NCI-H1436 (cell line): ENCODE measurements around the gene LSS.
"Not testable (repeated sequence)": the region's sequence is repeated elsewhere in the genome, so short reads cannot be mapped to it uniquely, and the experiment has no call there.

Source experiments
- DNase-seq: peaks from one replicate; lab custom pipeline; 2025; lab: John Stamatoyannopoulos, UW

The LSS gene

GRCh38 chr21:46245213-46245915 lies 16.8 kb upstream of the LSS start:
- DNase-seq, result no peak

GRCh38 chr21:46244602-46245001 lies 16.0 kb upstream of the LSS start:
- no peak for DNase-seq

DNA sequence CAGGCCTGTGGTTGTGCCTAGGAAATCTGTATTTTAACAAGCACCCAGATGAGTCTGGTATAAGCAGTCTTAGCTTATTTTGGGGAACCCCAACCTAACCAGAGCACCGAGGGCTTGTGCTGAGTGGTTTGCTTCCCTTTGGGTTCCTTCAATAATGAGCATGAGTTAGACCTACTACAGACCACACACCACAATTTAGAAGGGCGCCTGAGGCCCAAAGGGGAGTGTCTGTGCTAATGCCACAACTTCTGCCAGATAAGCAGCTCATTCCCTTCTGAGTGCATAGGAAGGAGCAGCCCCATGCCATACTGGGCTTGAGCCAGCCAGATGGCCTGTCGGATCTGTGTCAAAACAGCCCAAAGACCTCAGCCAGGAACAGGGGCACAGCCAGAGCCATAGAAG lies 15.4 kb upstream of the LSS start:
- no peak for DNase-seq

- no peak for DNase-seq
Observed at GRCh38 chr21:46243325-46243724, 14.8 kb upstream of the LSS start.

DNA sequence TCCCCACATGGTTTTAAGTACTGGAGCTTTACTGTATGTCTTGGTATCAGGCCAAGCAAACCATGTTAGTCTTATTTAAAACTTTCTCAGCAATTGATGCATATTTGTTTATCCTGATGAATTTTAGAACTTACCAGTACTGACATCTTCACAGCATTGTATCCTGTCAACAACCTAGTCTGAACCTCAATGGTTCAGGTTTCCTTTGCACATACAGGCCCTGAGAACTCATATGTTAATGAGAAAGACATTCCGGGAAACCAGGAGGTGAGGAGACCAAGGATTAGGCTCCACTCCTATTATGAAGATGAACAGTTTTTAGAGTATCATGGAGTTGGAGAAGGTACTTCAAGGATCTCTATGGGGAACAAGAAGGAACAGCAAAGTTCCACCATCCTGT lies 13.0 kb upstream of the LSS start:
- DNase-seq, result not testable (repeated sequence)

DNA sequence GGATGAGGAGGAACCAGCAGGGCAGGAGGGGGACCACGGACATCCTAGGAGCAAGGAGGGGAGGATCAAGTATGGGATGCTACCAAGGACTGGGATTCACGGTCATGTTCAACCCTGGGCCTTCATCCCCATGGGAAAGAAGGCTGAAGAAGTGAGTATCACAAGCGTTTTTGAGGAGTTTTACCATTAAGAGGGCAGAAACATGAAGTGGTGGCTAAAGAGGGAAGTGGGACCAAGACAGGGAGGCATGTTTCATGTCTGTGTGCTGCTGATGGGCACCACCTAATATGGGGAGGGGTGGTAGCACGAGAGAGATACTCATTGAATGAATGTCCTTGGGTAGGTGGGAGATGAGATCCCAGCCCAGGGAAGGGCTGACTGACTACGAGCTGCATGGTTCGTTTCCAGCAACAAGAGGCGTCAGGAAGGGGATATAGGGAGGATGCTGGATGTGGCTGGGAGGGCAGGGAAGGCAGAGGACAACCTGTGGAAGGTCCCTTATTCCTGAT lies 11.3 kb upstream of the LSS start:
- DNase-seq, result no peak

DNA sequence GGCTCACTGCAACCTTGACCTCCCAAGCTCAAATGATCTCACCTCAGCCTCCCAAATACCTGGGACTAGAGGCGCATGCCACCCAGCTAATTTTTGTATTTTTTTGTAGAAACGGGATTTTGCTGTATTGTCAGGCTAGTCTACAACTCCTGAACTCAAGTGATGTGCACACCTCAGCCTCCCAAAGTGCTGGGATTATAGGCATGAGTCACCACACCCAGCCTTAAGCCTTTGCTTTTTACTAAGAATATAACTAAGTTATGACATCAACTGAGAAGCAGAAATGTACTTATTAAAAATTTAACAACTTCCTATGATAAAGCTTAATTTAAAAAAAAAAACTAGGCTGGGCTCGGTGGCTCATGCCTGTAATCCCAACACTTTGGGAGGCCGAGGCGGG lies 8.9 kb upstream of the LSS start:
- no peak for DNase-seq

DNA sequence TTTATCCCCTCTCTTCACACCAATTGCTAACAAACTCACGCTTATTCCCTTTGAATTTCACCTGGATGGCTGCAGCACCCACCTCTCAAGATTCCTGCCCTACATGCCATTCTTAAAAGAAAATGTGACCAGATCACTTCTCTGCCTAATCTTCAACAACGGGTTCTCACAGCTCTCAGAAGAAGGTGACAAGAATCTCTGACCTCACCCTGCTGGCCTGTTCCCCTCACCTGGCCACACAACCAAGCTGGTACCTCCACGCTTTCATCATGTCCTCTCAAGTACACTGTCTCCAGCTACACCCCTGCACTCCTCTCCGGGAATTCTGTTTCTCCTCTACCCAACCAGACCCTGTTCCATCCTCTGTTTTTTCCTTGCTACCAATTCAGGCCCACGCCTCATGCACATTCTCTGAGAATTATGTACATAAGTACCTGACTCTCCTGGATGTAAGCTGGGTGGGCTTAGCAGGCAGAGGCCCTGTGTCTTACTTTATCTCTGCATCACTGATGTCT lies 5.9 kb upstream of the LSS start:
- DNase-seq, result no peak

GRCh38 chr21:46229923-46230260 lies 1.3 kb upstream of the LSS start:
- DNase-seq, result no peak

GRCh38 chr21:46229133-46229922 lies 754 bp upstream of the LSS start:
- DNase-seq, result peak; percentile 64

GRCh38 chr21:46227811-46228344 lies 696 bp downstream of the LSS start:
- DNase-seq, result no peak

DNA sequence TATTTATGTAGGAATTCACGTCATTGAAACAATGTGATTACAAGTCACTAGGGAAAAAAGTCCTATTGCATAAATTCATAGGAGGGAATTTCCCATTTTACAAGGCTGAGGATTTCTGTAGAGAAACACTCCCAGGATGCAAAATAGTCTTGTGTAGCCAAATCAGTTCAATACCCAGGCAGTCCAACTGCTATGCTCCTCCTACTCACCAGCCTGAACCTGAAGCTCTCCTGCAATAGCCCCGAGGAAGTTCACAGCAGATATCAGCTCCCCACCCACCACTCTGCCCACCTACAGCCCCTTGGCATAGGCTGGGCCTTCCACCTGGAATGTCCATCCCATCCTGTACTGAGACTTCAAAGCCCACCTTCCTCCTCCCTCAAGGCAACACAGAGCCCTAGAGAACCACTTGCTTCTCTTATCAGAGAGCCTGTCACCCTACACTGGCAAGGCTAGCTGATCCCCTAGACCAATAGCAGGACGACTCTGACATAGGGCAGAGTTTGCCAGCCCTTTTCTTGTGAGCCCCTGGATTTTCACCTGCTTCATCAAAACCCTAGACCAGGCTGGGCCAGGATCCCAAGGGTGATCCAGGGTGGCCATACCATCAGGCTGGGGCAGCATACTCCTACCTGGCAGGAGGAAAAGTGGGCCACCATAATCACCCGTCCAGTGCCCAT lies 1.5 kb downstream of the LSS start:
- no peak for DNase-seq

DNA sequence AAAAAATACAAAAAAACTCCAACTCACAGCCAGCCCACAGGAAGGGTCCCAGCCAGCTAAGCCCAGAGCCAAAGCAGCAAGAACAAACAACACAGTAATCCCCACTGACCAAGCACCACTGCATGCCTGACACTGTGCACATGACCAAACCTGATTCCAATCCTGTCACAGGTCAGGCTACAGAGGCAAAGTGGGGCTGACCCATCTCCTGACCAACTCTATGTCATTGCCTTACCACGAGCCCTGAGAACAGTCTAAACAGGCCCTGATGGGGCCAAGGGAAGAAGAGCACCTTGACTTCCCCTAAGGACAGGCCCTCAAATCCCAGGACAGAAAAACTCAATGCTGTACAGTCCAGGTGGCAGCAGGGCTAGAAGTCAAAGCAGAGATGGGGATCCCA lies 2.4 kb downstream of the LSS start:
- no peak for DNase-seq

GRCh38 chr21:46223661-46224060 lies 4.9 kb downstream of the LSS start:
- not testable (repeated sequence) for DNase-seq

GRCh38 chr21:46223217-46223616 lies 5.4 kb downstream of the LSS start:
- DNase-seq, result no peak

GRCh38 chr21:46222436-46223116 lies 6.0 kb downstream of the LSS start:
- no peak for DNase-seq

DNA sequence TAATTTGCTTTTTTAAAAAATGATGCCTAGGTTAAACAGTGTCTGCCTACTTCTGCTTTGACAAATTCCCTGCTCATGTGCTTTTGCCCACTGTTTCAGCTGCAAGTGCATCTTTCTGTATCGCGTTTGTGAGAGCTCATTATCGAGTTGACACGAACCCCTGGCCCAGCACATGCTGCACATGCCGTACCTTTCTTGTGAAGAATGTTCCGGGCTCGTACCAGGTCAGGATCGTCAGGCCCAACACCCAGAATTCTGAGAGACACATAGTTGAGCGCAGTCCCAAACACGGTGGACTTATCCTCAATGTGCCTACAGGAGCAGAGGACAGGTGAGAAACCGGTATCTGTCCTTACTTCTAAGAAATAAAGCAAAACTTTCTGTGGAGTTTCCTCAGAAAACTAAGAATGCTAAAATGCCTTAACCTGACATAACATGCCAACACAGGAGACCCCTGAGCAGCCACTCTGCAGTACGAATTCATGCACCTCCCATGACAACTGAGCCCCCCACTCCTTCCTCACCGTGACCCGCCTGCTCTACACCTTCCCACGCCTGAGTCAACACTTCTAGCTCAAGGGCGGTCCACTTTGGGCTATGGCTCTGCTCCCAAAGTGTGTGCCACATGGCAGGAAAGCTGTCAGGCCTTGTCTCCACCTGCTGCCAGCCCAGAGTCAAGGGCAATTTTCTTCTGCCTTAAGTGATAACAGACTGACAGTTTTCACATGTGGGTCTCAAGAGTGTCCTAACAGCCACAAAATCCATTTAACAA lies 6.7 kb downstream of the LSS start:
- DNase-seq, result no peak

DNA sequence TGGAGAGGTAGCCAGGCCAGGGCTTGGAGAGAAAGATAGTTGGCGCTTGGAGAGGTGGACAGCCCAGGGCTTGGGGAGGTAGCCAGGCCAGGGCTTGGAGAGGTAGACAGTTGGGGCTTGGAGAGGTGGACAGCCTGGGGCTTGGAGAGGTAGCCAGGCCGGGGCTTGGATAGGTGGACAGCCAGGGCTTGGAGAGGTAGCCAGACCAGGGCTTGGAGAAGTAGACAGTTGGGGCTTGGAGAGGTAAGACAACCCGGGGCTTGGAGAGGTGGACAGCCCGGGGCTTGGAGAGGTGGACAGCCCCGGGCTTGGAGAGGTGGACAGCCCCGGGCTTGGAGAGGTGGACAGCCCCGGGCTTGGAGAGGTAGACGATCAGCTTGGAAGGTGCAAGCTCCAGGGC lies 7.7 kb downstream of the LSS start:
- DNase-seq, result no peak

DNA sequence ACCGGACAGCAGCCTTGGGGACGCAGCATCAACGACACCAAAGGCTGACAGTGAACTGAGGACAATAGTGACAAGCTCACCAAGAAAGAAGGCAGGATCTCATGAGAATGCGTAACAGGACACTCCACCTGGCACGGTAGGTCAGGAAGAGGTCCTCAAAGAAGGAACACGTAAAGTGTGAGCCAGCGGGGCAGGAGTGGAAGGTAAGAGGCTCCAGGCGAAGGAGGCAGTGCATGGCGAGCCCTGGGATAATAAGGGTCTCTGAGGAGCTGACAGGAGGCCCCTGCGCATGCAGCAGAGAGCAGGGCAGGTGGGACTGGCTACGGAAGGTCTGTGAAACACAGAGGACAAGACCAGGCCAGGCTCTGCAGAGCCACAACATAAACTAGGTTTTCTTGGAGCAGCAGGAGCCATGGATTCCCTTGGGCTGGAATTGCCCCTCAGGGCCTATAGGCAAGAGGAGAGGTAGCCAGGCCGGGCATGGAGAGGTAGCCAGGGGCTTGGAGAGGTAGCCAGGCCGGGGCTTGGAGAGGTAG lies 8.2 kb downstream of the LSS start:
- no peak for DNase-seq

DNA sequence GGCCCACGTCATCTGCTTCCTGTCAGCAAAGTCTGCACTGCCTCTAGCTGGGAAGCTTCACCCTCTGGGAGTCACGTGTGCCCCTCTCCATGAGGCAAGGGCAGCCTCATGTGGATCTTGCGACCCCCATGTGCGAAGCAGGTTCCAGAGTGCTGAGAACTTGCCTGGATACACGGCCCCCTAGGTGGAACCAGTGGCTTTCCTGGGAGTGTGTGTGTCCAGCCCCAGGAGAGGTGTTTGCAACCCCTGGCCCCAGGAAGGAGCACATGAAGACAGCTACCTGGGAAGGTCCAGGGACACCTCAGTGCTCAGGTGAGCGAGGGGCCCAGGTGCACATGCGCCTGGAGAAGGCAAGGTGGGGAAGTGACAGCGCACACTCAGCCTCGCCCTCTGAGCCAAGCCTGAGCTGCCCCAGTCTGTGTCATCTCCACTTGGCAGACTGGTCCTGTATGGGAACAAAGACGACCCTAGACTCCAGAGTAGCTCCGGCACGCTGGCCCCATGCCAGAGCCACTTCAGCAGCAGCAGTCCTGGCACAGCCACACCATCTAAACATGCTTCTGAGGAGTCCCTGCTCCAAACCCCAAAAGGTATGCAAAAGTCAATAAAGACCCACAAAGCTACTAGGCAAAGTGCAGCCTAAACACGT lies 8.9 kb downstream of the LSS start:
- peak; percentile 17 for DNase-seq
